NCI-H2196 (cell line): ENCODE results near the gene ERFL.

ENCODE experiments used
- DNase-seq: peaks from one replicate; lab custom pipeline; 2025; ENCODE audit not compliant: unreplicated experiment; lab: John Stamatoyannopoulos, UW

Gene ERFL

GRCh38 chr19:41927497-41928192 lies 604 bp downstream of the ERFL start:
- no peak for DNase-seq

- no peak for DNase-seq
These were observed 1.3 kb downstream of the ERFL start for GRCh38 chr19:41926763-41927496.

GRCh38 chr19:41926028-41926762 lies 2.1 kb downstream of the ERFL start:
- DNase-seq = no peak

GRCh38 chr19:41925208-41926003 lies 2.8 kb downstream of the ERFL start:
- DNase-seq = no peak

GRCh38 chr19:41924151-41925145 lies 3.8 kb downstream of the ERFL start:
- no peak for DNase-seq

- DNase-seq = no peak
These were observed 5.0 kb downstream of the ERFL start for GRCh38 chr19:41923045-41923788.

GRCh38 chr19:41922585-41922984 lies 5.7 kb downstream of the ERFL start:
- DNase-seq = no peak

GRCh38 chr19:41921577-41922576 lies 6.4 kb downstream of the ERFL start:
- DNase-seq = no peak

GRCh38 chr19:41920882-41921576 lies 7.2 kb downstream of the ERFL start:
- no peak for DNase-seq

- no peak for DNase-seq
These were observed 8.1 kb downstream of the ERFL start for GRCh38 chr19:41919948-41920712.

GRCh38 chr19:41918653-41919244 lies 9.5 kb downstream of the ERFL start:
- DNase-seq = no peak

GRCh38 chr19:41918095-41918494 lies 10.2 kb downstream of the ERFL start:
- no peak for DNase-seq

- DNase-seq = no peak
These were observed 10.6 kb downstream of the ERFL start for GRCh38 chr19:41917676-41918075.

GRCh38 chr19:41915776-41916414 lies 12.4 kb downstream of the ERFL start:
- no peak for DNase-seq

GRCh38 chr19:41915021-41915775 lies 13.1 kb downstream of the ERFL start:
- DNase-seq = no peak
